Measurements from ENCODE around the gene KICS2. TPM values are rescaled to one million over a fixed set of nuclear protein-coding genes. Genes with fewer than 3 reads are reported as not detected.

KICS2 gene
- total RNA-seq, 1 donor from 2014 or later = 3.6 TPM

DNA sequence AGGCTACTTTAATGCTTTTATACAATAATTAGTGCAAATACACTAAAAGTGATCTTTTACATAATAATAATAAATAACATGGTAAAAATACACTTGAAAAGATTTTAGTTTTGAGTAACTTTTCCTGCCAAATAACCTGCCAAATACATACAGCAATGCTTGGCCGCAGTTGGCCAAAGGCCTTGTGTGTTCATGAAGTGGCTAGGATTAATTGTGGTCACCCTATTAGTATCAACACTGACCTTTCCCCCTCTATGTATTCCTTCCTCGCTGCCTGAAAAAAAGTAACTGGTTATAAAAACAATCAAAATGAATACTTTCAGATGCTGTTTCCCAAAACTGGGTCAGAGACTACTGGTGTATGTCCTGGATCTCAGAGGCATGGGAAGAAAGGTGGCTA lies 34.3 kb downstream of the KICS2 start:
- H3K27ac Mint-ChIP-seq (ENCODE audit: unreplicated experiment) = no peak overlapping the region
- TF ChIP-seq, protein P1, sequence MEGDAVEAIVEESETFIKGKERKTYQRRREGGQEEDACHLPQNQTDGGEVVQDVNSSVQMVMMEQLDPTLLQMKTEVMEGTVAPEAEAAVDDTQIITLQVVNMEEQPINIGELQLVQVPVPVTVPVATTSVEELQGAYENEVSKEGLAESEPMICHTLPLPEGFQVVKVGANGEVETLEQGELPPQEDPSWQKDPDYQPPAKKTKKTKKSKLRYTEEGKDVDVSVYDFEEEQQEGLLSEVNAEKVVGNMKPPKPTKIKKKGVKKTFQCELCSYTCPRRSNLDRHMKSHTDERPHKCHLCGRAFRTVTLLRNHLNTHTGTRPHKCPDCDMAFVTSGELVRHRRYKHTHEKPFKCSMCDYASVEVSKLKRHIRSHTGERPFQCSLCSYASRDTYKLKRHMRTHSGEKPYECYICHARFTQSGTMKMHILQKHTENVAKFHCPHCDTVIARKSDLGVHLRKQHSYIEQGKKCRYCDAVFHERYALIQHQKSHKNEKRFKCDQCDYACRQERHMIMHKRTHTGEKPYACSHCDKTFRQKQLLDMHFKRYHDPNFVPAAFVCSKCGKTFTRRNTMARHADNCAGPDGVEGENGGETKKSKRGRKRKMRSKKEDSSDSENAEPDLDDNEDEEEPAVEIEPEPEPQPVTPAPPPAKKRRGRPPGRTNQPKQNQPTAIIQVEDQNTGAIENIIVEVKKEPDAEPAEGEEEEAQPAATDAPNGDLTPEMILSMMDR (IDR thresholded peaks at IDR 0.05) = no peak
- H3K9me3 Mint-ChIP-seq (ENCODE audit: unreplicated experiment) = no peaks in the 10 kb centered on the region
- H3K27me3 Mint-ChIP-seq (ENCODE audit: unreplicated experiment) = no peaks in the 10 kb centered on the region
- no peak for DNase-seq (ENCODE audit: extremely low spot score, unreplicated experiment)
- no peak overlapping the region for H3K4me3 Mint-ChIP-seq (ENCODE audit: unreplicated experiment)
- H3K36me3 Mint-ChIP-seq (ENCODE audit: unreplicated experiment) = peaks cover 2% of the 10 kb centered on the region
- peaks cover 19% of the 10 kb centered on the region for H3K4me1 Mint-ChIP-seq (ENCODE audit: unreplicated experiment)

DNA sequence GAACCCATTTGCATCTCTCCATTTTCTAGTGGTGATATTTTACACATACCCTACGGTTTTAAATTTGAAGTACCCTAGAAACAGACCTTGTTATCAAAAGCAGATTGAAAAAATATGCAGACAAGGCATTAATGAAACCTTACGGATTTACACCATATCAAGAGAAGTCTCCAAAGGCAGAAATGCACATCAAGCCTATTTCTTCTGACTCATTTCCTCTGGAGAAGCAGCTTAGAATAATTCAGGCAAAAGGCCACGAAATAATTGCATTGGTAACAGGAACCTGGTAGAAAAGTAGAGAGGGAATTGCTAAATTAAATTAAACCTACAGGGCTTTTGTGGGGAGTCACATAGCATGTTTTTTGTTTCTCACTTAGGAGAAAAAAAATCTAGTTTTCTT lies 34.7 kb downstream of the KICS2 start:
- TF ChIP-seq, protein P1 (IDR thresholded peaks at IDR 0.05) = no peak
- Mint-ChIP-seq H3K9me3 (ENCODE audit: unreplicated experiment) (no peaks in the 10 kb centered on the region), H3K27ac (ENCODE audit: unreplicated experiment) (no peak overlapping the region), H3K4me3 (ENCODE audit: unreplicated experiment) (no peak overlapping the region), H3K27me3 (ENCODE audit: unreplicated experiment) (no peaks in the 10 kb centered on the region), H3K4me1 (ENCODE audit: unreplicated experiment) (peaks cover 22% of the 10 kb centered on the region), H3K36me3 (ENCODE audit: unreplicated experiment) (peaks cover 2% of the 10 kb centered on the region)
- no peak for DNase-seq (ENCODE audit: extremely low spot score, unreplicated experiment)

DNA sequence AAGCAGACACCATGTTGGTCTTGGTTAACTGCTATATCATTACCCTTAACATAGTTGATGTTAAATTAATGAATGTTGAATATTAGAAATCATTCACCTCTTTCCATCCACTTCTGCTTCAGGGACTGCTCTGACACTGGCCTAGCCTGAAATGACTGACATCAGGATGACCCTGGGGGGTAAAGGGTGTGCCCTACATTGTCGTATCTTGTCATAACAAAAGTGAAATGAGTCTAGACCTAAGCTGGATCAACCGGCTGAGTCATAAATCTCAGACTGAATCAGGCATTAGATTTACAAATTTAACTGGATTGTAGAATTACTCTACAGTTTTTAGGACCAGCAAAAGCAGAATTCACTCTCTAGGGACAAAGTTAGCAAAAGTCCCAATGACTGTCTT lies 35.3 kb downstream of the KICS2 start:
- Mint-ChIP-seq H3K9me3 (ENCODE audit: unreplicated experiment) (no peaks in the 10 kb centered on the region), H3K27me3 (ENCODE audit: unreplicated experiment) (no peaks in the 10 kb centered on the region), H3K36me3 (ENCODE audit: unreplicated experiment) (no peaks in the 10 kb centered on the region), H3K27ac (ENCODE audit: unreplicated experiment) (no peak overlapping the region), H3K4me3 (ENCODE audit: unreplicated experiment) (no peak overlapping the region), H3K4me1 (ENCODE audit: unreplicated experiment) (peaks cover 27% of the 10 kb centered on the region)
- TF ChIP-seq, protein P1 (IDR thresholded peaks at IDR 0.05) = no peak
- DNase-seq (ENCODE audit: extremely low spot score, unreplicated experiment) = no peak

DNA sequence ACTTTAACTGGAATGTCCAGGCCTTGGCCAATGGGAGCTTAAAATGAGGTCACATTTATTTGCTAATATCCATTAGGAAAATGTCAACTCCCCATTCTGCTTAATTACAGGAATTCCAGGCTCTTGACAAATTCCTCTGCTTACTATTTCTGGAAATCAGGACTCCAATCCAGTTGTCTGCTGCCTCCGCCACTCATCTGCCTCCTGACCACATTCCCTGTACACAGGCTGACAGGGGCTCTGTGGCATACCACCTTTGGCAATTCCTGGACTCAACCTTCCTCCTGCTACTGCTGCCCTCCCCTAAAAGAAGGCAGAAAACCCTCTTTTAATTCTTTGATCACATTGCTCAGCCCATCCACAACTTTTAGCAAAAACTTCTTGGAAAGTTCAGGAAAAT lies 37.9 kb downstream of the KICS2 start:
- H3K36me3 Mint-ChIP-seq (ENCODE audit: unreplicated experiment) = no peaks in the 10 kb centered on the region
- H3K9me3 Mint-ChIP-seq (ENCODE audit: unreplicated experiment) = no peaks in the 10 kb centered on the region
- peaks cover 44% of the 10 kb centered on the region for H3K4me1 Mint-ChIP-seq (ENCODE audit: unreplicated experiment)
- no peak for DNase-seq (ENCODE audit: extremely low spot score, unreplicated experiment)
- H3K27ac Mint-ChIP-seq (ENCODE audit: unreplicated experiment) = no peak overlapping the region
- H3K4me3 Mint-ChIP-seq (ENCODE audit: unreplicated experiment) = no peak overlapping the region
- no peaks in the 10 kb centered on the region for H3K27me3 Mint-ChIP-seq (ENCODE audit: unreplicated experiment)
- TF ChIP-seq, protein P1 (IDR thresholded peaks at IDR 0.05) = no peak

DNA sequence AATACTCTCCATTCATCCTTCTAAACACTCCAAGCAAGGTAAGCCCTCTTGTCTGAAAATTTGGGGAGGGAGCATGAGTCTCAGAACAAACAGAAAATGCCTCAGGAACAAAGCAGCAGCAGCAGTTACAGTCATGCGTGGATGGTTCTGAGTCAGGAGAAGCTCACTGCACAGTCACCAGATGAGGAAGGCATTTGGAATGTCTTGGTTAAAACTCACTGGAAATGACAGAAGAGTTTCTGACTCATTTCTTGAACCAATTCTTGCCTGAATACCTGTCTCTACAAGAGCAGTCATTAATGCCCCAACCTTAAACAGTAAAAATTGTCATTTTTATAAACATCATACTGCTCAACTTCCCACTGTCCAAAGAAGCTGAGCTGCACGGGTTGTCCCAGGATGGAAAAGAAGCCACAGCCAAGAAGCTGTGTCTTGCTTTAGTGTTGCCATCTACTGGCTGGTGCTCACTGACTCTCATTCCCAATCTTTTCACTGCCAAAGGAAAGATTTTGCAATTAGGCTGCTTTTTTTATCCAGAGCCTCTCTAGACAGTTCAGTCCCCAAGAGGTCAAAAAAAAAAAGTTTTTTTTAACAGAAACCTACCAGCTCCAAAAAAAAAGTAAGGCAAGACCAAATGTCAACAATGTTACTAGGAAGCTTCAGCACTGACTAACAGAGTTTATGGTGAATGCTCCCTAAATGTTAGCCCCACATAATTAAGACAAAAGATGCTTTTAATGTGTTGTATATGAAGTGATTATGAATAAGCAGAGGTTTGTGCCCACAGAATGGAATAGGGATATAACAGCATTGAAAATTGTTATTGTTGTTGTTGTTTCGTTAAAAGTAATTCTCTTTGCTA lies 40.4 kb downstream of the KICS2 start:
- H3K27ac Mint-ChIP-seq (ENCODE audit: unreplicated experiment) = peak overlapping the region; percentile 81
- peaks cover 38% of the 10 kb centered on the region for H3K4me1 Mint-ChIP-seq (ENCODE audit: unreplicated experiment)
- H3K9me3 Mint-ChIP-seq (ENCODE audit: unreplicated experiment) = no peaks in the 10 kb centered on the region

More for the DNA sequence above, 40.4 kb downstream of the KICS2 start:
- no peak for DNase-seq (ENCODE audit: extremely low spot score, unreplicated experiment)
- peak overlapping the region; percentile 33 for H3K4me3 Mint-ChIP-seq (ENCODE audit: unreplicated experiment)
- H3K27me3 Mint-ChIP-seq (ENCODE audit: unreplicated experiment) = no peaks in the 10 kb centered on the region
- no peaks in the 10 kb centered on the region for H3K36me3 Mint-ChIP-seq (ENCODE audit: unreplicated experiment)
- TF ChIP-seq, protein P1 (IDR thresholded peaks at IDR 0.05) = peak; percentile 87
